Stimulated activated CD4-positive, alpha-beta T cell treated with anti-CD3 and anti-CD28 coated beads, Interleukin-4, amount 100 ng/mL, for 48 hours (primary cell): ENCODE data around the gene PPP4C.
"Not testable (repeated sequence)": the region's sequence is repeated elsewhere in the genome, so short reads cannot be mapped to it uniquely, and the experiment has no call there.

ENCODE experiments used
- DNase-seq, 2 donors: peaks; one replicate each; pipeline ENCODE4 v3.0.0-alpha.2; 2020; ENCODE audit warnings: low read depth in 2 of 2

The PPP4C gene

DNA sequence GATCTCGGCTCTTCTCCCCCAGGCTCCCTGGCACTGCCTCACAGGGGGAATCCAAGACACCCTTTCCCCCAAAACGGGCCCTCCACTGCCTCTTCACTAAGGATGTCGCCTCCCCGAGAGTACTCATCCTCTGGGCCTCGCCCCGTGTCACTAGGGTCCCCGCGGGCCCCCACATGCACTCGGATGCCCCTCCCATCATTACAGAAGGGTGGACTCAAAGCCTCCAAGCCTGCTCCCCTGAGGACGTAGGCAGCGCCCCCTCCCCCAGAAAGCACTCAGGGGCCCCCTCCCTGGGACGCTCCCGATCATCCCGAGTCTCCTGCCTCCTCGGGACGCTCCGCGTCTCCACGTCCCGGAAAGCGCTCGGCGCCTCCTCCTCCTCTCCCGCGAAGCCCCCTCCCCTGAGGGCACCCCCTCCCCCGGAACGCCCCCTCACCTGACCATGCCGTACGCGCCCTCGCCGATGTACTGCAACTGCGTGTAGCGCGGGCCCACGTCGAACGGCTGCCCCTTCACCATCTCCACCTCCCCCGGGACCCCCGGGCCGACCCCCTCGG is 46.9 kb downstream of the PPP4C start:
- no peak for DNase-seq

DNA sequence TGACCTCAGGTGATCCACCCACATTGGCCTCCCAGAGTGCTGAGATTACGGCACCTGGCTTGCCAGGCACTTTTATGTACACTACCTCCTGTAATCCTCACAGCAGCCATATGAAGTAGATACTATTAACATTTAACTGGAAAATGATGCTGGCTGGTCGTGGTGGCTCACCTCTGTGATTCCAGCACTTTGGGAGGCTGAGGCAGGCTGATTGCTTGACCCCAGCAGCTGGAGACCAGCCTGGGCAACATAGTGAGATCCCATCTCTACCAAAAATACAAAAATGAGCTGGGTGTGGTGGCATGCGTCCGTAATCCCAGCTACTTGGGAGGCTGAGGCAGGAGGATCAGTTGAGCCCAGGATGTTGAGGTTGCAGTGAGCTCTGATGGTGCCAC is 49.2 kb downstream of the PPP4C start:
- DNase-seq: no peak

DNA sequence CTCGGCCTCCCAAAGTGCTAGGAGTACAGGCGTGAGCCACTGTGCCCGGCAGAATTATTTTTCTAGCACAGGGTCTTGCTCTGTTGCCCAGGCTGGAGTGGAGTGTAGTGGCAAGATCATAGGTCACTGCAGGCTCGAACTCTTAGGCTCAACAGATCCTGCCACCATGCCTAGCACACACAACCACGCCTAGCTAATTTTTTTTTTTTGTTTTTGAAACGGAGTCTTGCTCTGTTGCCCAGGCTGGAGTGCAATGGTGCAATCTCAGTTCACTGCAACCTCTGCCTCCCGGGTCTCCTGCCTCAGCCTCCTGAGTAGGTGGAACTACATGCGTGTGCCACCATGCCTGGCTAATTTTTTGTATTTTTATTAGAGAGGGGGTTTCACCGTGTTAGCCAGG is 49.9 kb downstream of the PPP4C start:
- DNase-seq: not testable (repeated sequence)

DNA sequence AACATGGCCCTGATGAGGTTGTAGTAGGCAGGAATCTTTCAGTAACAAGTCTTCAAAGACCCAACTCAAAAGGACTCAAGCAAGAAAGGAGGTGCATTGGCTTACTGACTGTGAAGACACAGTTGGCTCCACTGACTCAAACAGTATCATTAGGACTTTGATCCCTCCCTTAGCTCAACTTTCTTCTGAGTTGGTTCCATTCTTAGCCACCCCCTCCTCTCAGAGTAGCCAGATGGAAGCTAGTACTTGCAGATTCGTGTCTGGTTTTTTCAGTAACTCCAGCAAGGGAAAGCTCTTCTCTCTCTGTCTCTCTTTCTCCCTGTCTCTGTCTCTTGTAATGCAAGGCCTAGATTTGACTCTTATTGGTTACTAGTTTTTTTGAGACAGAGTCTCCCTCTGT is 52.2 kb downstream of the PPP4C start:
- no peak for DNase-seq

DNA sequence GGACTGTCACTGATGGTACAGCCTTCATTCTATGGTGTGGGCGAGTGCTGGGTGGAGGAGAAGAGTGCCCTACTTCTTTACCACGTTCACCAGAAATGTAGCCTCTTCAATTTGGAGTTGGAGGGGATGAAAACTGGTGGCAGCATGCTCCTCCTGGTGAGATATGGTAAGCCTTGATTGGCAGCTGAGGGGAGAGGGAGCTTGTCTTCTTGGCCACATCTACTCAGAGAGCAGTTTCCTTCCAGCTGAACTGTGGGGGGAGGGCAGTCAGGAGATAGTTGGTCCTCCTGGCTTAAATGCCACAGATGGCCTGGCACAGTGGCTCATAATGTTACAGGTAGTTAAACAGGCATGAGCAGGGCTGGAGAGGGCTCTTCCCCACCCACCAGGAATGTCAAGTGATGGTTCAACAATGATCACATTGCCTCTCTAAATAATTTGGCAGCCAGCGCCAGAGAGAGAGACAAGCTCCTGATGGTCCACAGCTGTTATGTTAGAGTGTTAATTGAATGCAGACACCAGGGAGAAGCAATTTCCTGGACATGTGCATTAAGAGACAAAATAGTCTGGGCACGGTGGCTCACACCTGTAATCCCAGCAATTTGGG is 56.2 kb downstream of the PPP4C start:
- DNase-seq: no peak

DNA sequence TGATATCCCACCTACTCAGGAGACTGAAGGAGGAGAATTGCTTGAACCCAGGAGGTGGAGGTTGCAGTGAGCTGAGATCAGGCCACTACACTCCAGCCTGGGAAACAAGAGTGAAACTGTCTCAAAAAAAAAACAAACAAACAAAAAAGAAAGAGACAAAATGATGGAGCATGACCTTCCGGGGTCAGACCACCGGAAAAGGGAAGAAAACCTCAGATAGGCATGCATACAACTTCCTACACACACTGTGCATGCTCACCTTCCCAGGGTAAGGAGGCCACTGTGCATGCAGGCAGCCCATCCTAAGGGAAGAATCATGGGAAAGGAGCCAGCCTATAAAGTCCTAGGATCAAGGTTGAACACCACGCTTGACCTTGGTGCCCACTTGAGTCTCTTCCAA is 56.8 kb downstream of the PPP4C start:
- DNase-seq: no peak
